Effector memory CD8-positive, alpha-beta T cell (primary cell): ENCODE measurements around the gene NFIB.

Experiments
- ATAC-seq: fragments of 150-1000 bp; cut with Tn5 transposase; replicated peaks from 2 replicates; pipeline ENCODE4 v1.10.0; 2021; ENCODE audit warnings: mild to moderate bottlenecking, moderate library complexity
- DNase-seq, 3 experiments: peaks; one replicate each; pipeline ENCODE4 v3.0.0; 2021
- H3K27ac Mint-ChIP-seq, 2 donors: one replicate each; pipeline ENCODE4 v1.8.0; 2022; ENCODE audit warnings: mild to moderate bottlenecking in 2 of 2, mixed read lengths in 2 of 2, moderate library complexity in 2 of 2
- H3K27me3 Mint-ChIP-seq, 2 donors: one replicate each; pipeline ENCODE4 v1.8.0; 2022; ENCODE audit warnings: mixed read lengths in 2 of 2
- H3K36me3 Mint-ChIP-seq: one replicate; pipeline ENCODE4 v1.8.0; 2022; ENCODE audit warnings: mild to moderate bottlenecking, moderate library complexity, mixed read lengths; ENCODE audit not compliant: insufficient read depth
- H3K4me1 Mint-ChIP-seq, 2 donors: one replicate each; pipeline ENCODE4 v1.8.0; 2022; ENCODE audit warnings: low read depth in 2 of 2, mixed read lengths in 2 of 2
- H3K4me3 Mint-ChIP-seq, 2 donors: one replicate each; pipeline ENCODE4 v1.8.0; 2022; ENCODE audit warnings: mild to moderate bottlenecking in 2 of 2, mixed read lengths in 2 of 2, moderate library complexity in 2 of 2
- H3K9me3 Mint-ChIP-seq, 2 donors: one replicate each; pipeline ENCODE4 v1.8.0; 2022; ENCODE audit warnings: mixed read lengths in 2 of 2

Gene NFIB

DNA sequence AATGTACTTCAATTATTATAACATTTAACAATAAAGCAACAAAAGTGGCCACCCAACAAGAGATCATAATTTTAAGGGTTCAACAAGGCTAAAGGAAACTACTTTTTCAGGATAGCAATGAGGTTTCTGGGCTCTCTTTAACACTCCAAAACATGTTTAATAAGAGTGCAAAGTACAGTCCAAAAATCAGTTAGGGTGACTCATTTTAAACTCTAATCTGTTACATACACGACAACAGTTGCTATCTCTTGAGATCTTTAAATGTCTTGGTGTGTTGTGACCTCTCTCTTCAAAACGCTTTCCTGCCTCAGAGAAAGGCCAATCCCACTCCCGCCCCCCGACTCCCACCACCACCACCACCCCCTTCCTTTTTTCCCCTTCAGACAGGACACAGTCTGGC, 11.5 kb downstream of the NFIB start:
- DNase-seq (no peak), ATAC-seq (no peak)
- Mint-ChIP-seq H3K27ac (no peak overlapping the region), H3K4me3 (no peak overlapping the region), H3K36me3 (no peaks in the 10 kb centered on the region), H3K9me3 (no peaks in the 10 kb centered on the region), H3K27me3 (peaks cover 45 to 57% of the 10 kb centered on the region in 2 donors), H3K4me1 (no peaks in the 10 kb centered on the region)

DNA sequence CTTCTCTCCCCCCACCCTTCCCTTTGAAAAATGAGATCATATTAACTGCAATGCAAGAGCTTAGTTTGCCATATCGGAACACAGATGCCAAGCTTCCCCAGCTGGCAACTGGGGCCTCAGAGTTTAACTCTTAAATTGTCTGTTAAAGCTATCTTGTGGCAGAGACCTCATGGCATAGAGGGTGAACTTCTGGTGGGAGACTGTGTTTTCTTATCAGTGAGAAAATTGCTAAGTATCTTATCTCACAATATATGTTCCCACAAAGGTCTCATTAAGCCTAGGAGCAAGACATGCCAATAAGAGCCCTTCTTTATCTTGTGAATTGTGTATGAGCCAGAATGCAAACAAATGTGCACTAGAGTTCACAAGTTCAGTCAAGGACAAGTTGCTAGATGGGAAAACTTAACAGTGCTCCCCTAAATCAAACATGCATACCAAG, 12.3 kb downstream of the NFIB start:
- peaks cover 47 to 58% of the 10 kb centered on the region in 2 donors for H3K27me3 Mint-ChIP-seq

DNA sequence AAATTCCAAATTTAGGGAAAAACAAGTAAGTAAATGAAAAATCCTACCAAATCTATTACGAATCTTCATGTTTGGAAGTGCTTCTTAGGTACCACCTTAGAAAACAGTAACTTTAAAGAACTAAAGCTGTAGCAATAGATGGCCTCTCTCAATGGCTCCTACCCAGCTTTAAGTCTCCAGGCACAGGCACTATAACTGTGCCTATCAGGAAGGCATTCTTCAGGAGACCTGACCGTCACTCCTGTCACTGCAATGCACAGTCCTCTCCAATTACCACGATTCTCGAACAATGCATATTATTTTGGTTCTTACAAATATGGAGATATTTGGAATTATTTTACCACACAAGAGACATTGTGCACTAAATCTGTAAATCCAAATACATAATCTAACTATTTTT, 12.9 kb downstream of the NFIB start:
- no peak for ATAC-seq
- H3K27me3 Mint-ChIP-seq, result peaks cover 49 to 61% of the 10 kb centered on the region in 2 donors

More for the DNA sequence above, 12.3 kb downstream of the NFIB start:
- ATAC-seq (no peak), DNase-seq (no peak)
- no peak overlapping the region for H3K4me3 Mint-ChIP-seq
- H3K27ac Mint-ChIP-seq, result no peak overlapping the region
- no peaks in the 10 kb centered on the region for H3K9me3 Mint-ChIP-seq
- H3K36me3 Mint-ChIP-seq, result no peaks in the 10 kb centered on the region
- no peaks in the 10 kb centered on the region for H3K4me1 Mint-ChIP-seq

GRCh38 chr9:14300588-14300987, 13.4 kb downstream of the NFIB start:
- ATAC-seq (no peak), DNase-seq (no peak)
- peaks cover 49 to 60% of the 10 kb centered on the region in 2 donors for H3K27me3 Mint-ChIP-seq
- H3K4me3 Mint-ChIP-seq, result no peak overlapping the region
- H3K36me3 Mint-ChIP-seq, result no peaks in the 10 kb centered on the region
- no peaks in the 10 kb centered on the region for H3K9me3 Mint-ChIP-seq
- H3K4me1 Mint-ChIP-seq, result no peaks in the 10 kb centered on the region
- no peak overlapping the region for H3K27ac Mint-ChIP-seq

More for the DNA sequence above, 12.9 kb downstream of the NFIB start:
- H3K36me3 Mint-ChIP-seq, result no peaks in the 10 kb centered on the region
- no peak overlapping the region for H3K27ac Mint-ChIP-seq
- H3K4me1 Mint-ChIP-seq, result no peaks in the 10 kb centered on the region
- H3K9me3 Mint-ChIP-seq, result no peaks in the 10 kb centered on the region
- no peak for DNase-seq
- no peak overlapping the region for H3K4me3 Mint-ChIP-seq

DNA sequence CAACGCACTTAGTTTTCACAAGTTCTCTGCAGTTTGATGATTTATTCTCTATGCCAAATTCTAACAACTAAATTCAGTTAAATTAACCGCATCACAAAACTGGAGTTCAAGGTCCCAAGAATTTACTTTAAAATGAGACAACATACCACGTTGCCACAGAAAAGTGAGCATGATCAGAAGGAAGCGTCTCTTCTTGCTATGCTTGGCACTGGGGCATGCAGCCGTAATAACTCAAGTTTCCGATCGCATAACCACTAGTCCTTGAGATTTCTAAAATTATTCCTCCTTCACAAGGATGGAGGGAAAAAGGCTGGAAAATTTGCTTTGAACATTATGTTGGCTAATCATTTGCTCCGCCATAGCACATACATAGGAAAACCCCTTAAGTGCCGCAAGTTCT, 13.9 kb downstream of the NFIB start:
- no peak overlapping the region for H3K4me3 Mint-ChIP-seq
- no peaks in the 10 kb centered on the region for H3K36me3 Mint-ChIP-seq
- peaks cover 44 to 60% of the 10 kb centered on the region in 2 donors for H3K27me3 Mint-ChIP-seq
- no peak overlapping the region for H3K27ac Mint-ChIP-seq
- ATAC-seq (no peak), DNase-seq (no peak)
- H3K4me1 Mint-ChIP-seq, result no peaks in the 10 kb centered on the region
- no peaks in the 10 kb centered on the region for H3K9me3 Mint-ChIP-seq

GRCh38 chr9:14298601-14299022, 15.3 kb downstream of the NFIB start:
- Mint-ChIP-seq H3K36me3 (no peaks in the 10 kb centered on the region), H3K4me1 (no peaks in the 10 kb centered on the region), H3K9me3 (no peaks in the 10 kb centered on the region), H3K27ac (no peak overlapping the region), H3K4me3 (no peak overlapping the region), H3K27me3 (peaks cover 36 to 57% of the 10 kb centered on the region in 2 donors)
- no peak for DNase-seq
- ATAC-seq, result no peak

DNA sequence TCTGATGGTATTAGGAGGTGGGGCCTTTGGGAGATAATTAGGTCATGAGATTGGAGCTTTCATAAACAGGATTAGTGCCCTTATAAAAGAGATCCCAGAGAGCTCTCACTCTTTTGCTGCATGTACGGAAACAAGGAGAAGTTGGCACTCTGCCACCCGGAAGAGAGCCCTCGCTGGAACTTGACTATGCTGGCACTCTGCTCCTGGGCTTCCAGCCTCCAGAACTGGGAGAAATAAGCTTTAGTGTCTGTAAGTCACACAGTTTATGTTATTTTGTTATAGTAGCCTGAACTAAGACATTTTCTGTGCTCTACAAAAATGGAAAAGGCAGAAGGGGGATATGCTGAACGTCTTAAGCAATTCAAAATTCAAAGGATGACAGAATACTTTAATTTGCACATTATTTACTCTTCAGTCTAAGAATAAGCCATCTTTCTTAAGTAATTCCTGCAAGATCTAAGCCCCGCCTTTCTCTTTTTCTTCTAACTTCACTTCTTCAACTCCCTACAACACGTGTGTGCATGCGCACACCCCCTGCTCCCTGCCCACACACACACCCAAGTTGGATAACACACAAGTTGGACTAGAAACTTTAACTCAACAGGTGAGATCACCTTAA, 17.3 kb downstream of the NFIB start:
- Mint-ChIP-seq H3K27ac (no peak overlapping the region), H3K4me1 (no peaks in the 10 kb centered on the region), H3K9me3 (no peaks in the 10 kb centered on the region), H3K27me3 (peaks cover 40 to 47% of the 10 kb centered on the region in 2 donors), H3K4me3 (no peak overlapping the region), H3K36me3 (no peaks in the 10 kb centered on the region)
- DNase-seq (no peak), ATAC-seq (no peak)

DNA sequence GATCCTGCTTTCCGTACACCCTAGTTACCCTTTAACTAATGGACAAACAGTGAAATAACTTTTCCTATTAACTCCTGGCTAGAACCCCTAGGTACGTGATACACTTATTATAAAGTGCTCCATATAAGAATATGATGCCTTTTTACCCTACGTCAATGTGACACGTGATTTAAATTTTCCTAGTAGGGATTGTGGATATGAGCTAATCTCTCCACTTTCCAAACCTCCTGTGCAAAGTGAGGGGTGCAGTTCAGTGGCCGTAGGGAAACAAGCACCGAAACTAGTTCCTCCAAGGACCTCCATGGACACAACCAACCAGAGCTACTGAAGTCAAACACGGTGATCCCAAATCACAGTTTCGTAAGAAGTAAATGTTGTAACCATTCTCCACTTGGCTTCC, 19.3 kb downstream of the NFIB start:
- Mint-ChIP-seq H3K27ac (no peak overlapping the region), H3K4me1 (no peaks in the 10 kb centered on the region)
- no peak for ATAC-seq

DNA sequence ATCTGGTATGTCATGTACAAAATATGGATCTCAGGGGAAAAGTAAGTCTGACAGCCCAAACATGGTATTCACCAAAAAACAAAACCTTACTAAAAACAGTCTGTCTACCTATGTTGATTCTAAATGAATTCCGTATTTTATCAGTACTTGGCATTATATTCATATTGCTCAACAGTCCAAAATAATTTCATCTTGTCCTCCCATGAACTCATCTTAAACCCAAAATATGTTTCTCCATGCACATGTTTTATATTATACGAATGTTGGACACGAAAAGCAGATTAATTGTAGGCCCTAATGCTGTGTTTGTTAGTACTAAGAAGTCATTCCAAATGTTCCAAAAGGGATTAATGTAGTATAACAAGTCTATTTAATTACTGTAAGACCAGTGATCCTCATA, 20.1 kb downstream of the NFIB start:
- Mint-ChIP-seq H3K27ac (no peak overlapping the region), H3K4me3 (no peak overlapping the region), H3K36me3 (no peaks in the 10 kb centered on the region), H3K27me3 (peaks cover 25 to 33% of the 10 kb centered on the region in 2 donors), H3K9me3 (no peaks in the 10 kb centered on the region), H3K4me1 (no peaks in the 10 kb centered on the region)
- DNase-seq, result no peak
- ATAC-seq, result no peak

More for the DNA sequence above, 19.3 kb downstream of the NFIB start:
- Mint-ChIP-seq H3K36me3 (no peaks in the 10 kb centered on the region), H3K4me3 (no peak overlapping the region), H3K27me3 (peaks cover 26 to 33% of the 10 kb centered on the region in 2 donors), H3K9me3 (no peaks in the 10 kb centered on the region)
- DNase-seq, result no peak

- H3K4me3 Mint-ChIP-seq, result no peak overlapping the region
- ATAC-seq (no peak), DNase-seq (no peak)
- peaks cover 22 to 32% of the 10 kb centered on the region in 2 donors for H3K27me3 Mint-ChIP-seq
- H3K4me1 Mint-ChIP-seq, result no peaks in the 10 kb centered on the region
- H3K9me3 Mint-ChIP-seq, result no peaks in the 10 kb centered on the region
- H3K27ac Mint-ChIP-seq, result no peak overlapping the region
- no peaks in the 10 kb centered on the region for H3K36me3 Mint-ChIP-seq
These were observed 21.7 kb downstream of the NFIB start for GRCh38 chr9:14292181-14292739.

DNA sequence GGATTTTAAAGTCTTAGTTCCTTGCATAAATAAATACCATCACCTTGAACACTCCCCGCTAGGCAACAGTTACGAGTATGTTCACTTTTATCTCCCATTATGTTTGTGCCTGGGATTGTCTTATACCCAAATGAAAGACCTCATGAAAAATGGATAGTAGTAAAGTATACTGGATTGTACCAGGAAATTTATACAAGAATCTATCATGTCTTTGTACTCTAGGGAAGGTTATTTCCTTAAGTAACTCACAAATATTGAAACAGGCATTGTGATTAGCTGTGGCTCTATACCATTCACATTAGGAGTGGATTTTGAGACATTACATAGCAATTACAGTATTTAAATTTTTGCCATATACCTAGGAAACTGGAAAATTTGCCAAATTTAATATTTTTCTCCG, 24.0 kb downstream of the NFIB start:
- Mint-ChIP-seq H3K27me3 (peaks cover 16 to 18% of the 10 kb centered on the region in 2 donors), H3K4me1 (no peaks in the 10 kb centered on the region), H3K9me3 (no peaks in the 10 kb centered on the region), H3K4me3 (no peak overlapping the region), H3K36me3 (no peaks in the 10 kb centered on the region), H3K27ac (no peak overlapping the region)
- DNase-seq (no peak), ATAC-seq (no peak)

DNA sequence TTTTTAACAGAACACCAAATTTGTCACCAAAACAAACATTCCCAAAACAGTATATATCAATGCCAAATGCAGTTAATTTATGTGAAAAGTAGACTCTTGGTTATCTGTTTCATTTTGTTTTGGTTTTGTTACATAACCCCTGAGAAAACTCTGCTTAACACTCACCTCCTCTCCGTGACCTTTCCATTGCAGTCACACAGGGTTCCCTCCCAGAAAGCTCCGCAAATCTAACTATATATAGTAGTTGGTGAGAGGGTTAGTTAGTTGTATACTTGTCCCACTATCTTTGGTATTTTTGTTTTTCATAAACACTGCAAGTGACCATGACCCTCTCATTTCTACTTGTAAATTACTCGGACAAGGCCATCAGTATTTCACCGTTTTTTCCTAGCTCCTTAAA, 25.5 kb downstream of the NFIB start:
- Mint-ChIP-seq H3K27ac (no peak overlapping the region), H3K4me3 (no peak overlapping the region), H3K36me3 (no peaks in the 10 kb centered on the region), H3K27me3 (peaks cover 10 to 15% of the 10 kb centered on the region in 2 donors), H3K9me3 (no peaks in the 10 kb centered on the region), H3K4me1 (no peaks in the 10 kb centered on the region)
- no peak for DNase-seq
- no peak for ATAC-seq

DNA sequence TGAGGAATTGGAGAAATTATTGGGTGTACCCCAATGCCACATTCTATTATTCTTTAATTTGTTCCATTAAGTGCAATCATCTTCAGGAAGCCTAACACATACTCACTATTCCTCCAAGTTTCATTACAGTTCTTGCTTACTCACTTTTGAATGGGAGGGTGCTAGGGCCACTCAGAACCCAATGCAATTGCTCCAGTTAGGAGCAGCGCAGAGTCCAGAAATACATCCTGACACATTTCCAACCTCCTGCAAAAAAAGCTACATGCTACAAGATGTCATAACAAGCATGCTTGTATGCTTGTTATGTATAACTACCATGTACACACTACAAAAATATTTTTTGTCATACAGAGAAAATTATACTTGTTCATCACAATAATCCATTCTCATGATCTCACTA, 27.8 kb downstream of the NFIB start:
- H3K27ac Mint-ChIP-seq, result no peak overlapping the region
- H3K4me1 Mint-ChIP-seq, result no peaks in the 10 kb centered on the region
- peaks cover 11 to 13% of the 10 kb centered on the region in 2 donors for H3K27me3 Mint-ChIP-seq
- ATAC-seq (no peak), DNase-seq (no peak)
- H3K9me3 Mint-ChIP-seq, result no peaks in the 10 kb centered on the region
- H3K4me3 Mint-ChIP-seq, result no peak overlapping the region
- no peaks in the 10 kb centered on the region for H3K36me3 Mint-ChIP-seq

GRCh38 chr9:14283276-14283675, 30.7 kb downstream of the NFIB start:
- no peak overlapping the region for H3K4me3 Mint-ChIP-seq
- DNase-seq (no peak), ATAC-seq (no peak)
- H3K36me3 Mint-ChIP-seq, result no peaks in the 10 kb centered on the region
- no peak overlapping the region for H3K27ac Mint-ChIP-seq
- no peaks in the 10 kb centered on the region for H3K4me1 Mint-ChIP-seq
- peaks cover 25 to 33% of the 10 kb centered on the region in 2 donors for H3K27me3 Mint-ChIP-seq
- H3K9me3 Mint-ChIP-seq, result no peaks in the 10 kb centered on the region
